NCI-H2029 (cell line): ENCODE measurements around the gene AGAP4.
"Not testable (repeated sequence)": the region's sequence is repeated elsewhere in the genome, so short reads cannot be mapped to it uniquely, and the experiment has no call there.

ENCODE experiments used
- DNase-seq: peaks from one replicate; lab custom pipeline; 2025; lab: John Stamatoyannopoulos, UW

Gene AGAP4

GRCh38 chr10:45790694-45791426 is 56.4 kb downstream of the AGAP4 start:
- DNase-seq = not testable (repeated sequence)

GRCh38 chr10:45789991-45790390 is 57.3 kb downstream of the AGAP4 start:
- not testable (repeated sequence) for DNase-seq

- DNase-seq = not testable (repeated sequence)
Measured at GRCh38 chr10:45787212-45787741, 60.0 kb downstream of the AGAP4 start.

GRCh38 chr10:45786217-45786616 is 61.1 kb downstream of the AGAP4 start:
- not testable (repeated sequence) for DNase-seq
